ENCODE measurements around the gene NKAIN4.

The NKAIN4 gene

DNA sequence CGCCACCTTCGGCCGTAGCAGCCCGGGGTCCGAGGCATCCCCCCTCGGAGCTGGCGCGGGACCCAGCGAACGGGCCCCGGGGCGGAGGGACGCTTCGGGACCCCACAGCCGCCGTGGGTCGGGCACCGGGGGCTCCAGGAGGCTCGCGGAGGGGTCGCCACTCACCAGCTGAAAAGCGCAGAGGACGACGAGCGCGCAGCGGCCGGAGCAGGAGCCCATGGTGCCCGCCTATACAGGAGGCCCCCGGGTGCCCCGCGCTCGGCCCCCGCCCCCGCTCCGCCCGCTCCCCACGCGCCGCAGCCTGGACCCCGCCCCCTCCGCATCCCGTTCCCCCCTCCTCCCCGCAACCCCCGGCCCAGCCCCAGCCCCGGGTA lies at the start of gene NKAIN4:
Gene NKAIN4 (minus strand): TSS at position 232 of the 374 bp plus-strand sequence. CDS start 13 bp downstream, at position 219.
- no peak for DNase-seq

DNA sequence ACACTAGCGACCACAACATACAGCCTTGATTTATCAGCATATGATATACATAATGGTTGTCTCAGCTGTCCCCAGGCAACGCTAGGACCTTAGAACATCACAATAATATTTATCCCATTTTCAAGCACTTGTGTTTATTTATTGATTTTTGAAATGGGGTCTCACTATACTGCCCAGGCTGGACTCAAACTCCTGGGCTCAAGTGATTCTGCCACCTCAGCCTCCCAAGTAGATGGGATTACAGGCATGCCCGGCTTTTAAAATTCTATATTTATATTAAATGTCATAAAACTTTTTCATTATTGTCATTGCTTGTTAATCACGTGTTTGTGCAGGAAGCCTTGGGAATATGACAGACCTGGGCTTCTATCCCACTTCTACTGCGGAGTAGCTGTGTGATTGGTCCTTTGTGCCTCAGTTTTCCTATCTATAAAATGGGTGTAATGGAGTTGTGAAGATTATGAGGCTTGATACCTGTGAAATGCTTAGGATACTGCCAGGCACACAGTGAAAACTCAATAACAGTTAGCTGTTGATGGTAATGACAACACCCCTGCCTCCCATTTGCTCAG lies 48.9 kb upstream of the NKAIN4 start:
- DNase-seq = no peak

DNA sequence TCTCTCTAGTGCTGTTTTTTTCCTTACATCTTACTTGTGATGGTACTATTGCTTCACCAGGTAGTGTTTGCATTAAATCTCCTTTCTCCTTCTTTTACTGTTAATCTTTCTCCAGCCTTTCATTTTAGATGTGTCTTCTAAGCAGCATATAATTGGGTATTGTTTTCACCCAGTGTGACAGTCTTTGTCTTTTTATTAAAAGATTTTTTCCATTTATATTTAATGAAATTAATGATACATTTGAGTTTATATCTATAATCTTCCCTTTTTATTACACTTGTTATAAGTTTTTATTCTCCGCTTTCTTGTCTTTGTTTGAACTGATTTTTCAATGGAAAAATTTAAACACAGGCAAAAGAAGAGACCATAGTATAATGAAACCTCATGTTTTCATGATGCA lies 47.4 kb upstream of the NKAIN4 start:
- no peak for DNase-seq

DNA sequence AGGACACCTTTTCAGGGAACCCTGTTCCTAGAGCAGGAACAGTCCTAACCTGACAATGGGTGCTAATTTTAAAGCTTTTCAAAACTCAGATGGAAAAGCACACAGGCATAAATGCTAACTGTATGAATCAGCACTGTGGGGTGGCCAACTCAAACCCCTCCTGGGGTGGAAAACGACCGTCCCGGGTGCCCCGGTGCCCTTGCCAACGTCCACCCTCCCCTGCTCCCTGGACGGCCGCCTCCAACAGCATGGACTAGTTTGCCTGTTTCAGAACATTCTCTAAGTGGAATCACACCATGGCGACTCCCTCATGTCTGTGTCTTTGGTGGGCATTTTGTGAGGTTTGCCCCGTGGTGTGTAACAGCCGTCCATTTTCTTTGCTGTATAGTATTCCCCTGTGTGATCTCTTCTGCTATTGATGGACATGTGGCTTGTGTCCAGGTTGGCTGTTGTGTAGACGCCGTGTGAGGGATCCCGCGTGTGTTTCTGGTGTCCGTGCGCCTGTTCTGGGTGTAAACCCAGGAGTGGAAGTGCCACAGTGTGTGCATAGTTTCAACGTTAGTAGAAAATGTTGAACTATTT lies 44.6 kb upstream of the NKAIN4 start:
- DNase-seq = no peak

DNA sequence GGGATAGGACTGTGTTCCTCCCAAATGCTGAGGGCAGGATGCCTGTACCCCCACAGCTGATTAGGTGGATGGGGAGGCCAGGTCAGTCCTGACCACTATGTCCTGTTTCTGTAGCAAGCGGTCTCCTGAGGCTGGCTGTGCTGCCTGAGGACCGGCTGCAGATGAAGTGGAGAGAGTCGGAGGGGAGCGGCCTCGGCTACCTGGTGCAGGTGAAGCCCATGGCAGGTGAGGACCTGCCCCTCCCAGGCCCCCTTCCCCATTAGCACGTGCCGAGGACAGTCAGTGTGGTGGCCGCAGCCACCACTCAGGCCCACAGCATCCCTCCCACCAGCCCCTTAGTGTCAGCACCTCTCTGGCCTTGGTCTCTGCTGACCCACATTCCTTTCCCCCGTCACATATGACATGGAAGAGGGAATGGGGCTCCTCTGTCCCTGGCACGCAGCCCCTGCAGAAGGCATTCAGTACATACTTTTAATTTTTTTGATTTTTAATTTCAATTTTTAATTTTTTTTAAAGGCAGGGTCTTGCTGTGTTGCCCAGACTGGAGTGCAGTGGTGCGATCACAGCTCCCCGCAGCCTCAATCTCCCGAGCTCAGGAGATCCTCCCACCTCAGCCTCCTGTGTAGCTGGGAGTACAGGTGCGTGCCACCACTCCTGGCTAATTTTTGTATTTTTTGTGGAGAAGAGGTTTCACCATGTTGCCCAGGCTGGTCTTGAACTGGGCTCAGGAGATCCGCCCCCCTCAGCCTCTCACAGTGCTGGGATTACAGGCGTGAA lies 43.7 kb upstream of the NKAIN4 start:
- no peak for DNase-seq

DNA sequence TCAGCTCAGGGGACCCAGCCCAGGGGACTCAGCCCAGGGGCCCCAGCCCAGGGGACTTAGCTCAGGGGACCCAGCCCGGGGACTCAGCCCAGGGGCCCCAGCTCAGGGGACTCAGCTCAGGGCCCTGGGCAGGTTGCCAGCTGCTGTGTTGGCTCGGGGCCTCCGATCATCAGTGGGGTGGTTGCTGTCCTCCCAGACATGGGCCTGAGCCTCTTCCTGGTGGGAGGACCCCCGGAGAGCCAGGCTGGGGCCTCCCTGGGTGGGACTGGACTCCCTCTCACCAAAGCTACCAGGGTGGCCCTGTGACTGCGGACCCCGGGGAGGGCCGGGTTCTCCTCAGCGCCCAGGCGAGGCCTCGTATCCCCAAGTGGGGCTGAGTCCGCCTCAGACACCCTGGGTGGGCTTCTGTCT lies 43.1 kb upstream of the NKAIN4 start:
- no peak for DNase-seq

DNA sequence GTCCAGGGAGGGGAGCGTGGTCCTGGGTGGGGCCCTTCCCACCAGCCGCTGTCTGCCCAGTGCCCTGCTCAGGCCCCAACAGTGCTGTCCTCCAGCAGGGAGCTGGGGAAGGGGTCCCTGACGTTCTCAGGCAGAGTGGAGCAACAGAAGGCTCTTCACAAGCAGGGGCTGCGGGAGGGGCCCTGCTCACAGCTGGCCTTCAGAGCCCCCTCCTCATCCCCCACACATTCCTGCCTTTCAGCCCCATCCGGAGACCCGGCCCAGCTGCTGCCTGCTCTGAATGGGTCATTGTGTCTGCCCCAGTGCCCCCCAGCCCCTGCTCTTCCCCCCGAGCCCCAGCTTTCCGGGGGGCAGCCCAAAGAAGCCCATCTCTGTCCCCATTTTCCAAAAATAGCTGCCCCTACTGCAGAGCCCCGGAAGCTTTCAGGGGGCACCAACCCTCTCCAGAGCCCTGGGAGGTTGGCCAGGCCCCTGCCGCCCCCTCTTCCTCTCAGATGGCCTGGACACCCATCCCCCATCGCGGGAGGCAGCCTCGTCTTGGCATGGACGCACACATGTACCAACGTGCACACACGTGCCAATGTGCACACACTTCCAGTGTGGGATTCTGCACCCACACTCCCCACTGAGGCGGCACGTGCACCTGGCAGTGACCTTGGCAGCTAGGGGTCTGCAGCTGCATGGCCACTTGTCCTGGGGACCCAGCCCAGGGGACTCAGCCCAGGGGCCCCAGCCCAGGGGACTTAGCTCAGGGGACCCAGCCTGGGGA lies 42.5 kb upstream of the NKAIN4 start:
- no peak for DNase-seq

DNA sequence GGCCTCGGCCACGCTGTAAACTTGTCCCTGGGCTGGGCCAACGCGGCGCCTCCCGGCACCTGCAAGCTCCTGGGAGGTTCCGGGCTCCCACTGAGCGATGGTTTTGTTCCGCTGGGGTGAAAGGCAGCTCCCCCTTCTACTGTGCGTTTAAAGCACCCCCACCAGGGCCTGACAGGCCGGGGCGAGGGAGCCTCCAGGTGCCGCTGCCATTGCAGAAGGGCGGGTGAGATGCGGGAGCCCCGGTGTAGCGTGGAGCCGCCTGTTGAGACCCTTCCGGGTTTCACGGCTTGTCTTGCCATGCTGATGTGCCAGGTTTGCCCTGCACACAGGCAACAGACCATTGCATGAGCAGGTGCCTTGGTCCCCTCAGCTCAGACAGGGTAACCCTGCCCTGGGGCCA lies 41.6 kb upstream of the NKAIN4 start:
- DNase-seq = no peak

DNA sequence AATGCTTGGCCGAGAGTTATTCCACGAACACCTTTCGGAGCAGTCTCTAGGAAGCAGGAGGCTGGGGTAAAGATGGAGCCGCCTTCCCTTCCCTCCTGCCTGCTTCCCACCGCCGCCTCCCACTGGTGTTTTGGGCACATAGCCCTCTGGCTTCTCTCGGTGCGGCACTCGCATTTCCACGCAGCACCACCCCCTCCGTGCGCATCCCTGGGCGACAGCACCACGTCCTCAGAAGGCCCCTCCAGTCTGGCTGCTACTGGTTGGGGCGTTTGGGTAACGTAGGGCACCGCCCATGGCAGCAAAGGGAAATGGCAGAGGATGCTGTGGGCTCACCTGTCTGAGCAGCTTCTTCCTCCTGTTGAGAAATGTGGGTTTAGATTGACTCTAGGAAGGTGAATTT lies 41.2 kb upstream of the NKAIN4 start:
- no peak for DNase-seq

DNA sequence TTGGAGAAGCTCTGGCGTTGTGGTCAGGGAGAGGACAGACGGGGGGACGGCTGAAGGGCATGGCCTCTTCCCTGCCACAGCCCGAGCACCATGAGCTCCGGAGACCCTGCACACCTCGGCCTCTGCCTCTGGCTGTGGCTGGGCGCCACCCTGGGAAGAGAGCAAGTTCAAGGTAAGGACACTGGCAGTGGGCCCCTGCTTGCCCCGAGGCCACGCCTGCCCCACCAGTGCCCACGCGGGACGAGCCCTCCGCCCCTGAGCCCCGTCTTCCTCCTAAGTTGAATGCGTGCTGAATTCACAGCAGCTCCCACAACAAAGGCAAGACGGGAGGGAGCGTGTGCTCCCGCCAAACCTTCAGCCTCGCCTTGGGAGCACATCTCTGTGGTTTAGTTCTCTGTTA lies 40.8 kb upstream of the NKAIN4 start:
- DNase-seq = no peak

DNA sequence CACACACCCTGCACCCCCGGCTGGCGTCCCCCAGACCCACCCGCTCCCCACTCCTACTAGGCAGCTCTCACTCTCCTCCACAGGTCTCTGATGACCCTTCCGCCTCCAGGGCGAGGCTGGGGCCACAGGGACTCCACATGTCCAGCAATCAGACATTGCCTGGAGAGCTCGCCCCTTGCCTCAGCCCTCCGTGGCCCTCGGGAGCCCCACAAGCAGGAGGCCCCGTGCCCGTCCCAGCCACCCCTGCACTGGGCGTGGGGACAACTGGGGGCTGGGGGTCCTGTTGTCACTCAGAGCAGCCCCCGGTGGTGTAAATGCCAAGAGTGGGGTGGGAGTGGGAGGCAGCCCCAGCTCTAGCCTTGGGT lies 40.3 kb upstream of the NKAIN4 start:
- DNase-seq = no peak

DNA sequence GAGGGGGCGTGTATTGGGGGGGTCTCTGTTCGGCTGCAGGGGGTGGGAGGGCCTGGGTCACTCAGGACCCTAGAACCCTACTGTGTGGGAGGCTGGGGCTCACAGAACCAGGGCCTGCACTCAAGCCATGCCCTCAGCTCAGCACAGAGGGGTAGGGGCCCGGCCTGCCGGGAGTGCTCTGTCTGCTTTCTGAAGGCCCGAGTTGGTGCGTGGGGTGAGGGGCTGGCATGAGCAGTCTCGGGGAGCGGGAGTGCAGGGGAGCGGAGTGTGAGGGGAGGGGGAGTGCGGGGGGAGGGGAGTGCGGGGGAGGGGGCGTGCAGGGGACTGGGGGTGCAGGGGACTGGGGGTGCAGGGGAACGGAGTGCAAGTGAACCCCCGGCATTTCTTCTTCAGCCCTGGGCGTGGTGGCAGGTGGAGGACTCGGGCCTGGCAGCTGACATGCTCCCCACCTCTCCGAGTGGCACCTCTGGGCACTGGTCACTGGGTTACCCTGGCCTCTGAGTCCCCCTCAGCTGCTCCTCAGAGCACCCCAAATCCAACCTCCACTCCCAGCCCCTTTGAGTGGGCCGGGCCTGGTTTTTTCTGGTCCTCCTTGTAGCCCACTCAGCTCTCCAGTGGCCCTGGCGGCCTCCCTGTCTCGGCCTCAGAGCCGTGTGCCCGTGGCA lies 39.7 kb upstream of the NKAIN4 start:
- no peak for DNase-seq

DNA sequence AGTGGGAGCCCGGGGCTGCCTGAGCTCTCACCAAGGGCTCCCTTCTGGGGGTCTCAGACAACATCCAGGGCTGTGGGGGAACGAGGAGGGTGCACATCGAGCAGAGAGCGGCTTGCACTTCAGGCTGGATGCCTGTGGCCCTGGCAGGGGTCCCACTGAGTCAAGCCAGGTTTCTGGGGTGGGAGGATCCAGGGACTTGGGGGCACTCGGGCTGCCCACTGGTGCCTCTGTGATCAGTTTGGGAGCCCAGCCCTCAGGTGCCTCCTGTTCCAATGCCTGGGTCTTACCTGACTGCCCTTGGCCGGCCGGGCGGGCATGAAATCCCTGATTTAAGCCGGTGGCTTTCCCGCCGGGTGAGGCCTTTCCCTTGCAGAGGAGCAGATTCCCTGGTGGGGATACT lies 39.2 kb upstream of the NKAIN4 start:
- no peak for DNase-seq

DNA sequence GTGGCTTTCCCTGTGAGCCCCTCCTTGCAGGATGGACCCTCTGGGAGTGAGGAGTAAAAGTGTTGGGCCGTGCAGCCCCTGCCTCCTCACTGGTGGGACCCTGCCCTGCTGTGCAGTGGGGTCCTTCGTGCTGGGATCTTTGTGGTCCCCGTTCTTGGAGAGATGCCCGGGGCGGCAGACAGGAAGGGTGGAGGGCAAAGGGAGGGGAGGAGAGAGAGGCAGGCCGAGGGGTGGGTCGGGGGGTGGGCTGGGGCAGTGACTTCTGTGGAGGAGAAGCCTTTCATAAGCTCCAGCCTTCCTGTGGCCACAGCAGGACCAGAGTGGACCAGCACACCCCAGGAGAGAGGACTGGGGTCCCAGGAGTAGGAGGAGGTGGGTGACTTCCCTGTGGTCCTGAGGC lies 38.6 kb upstream of the NKAIN4 start, which contains the start of gene COL20A1:
Gene COL20A1 (plus strand): TSS at position 283 of the 400 bp plus-strand sequence. CDS start 1,922 bp downstream, outside the sequence.
- DNase-seq = no peak

DNA sequence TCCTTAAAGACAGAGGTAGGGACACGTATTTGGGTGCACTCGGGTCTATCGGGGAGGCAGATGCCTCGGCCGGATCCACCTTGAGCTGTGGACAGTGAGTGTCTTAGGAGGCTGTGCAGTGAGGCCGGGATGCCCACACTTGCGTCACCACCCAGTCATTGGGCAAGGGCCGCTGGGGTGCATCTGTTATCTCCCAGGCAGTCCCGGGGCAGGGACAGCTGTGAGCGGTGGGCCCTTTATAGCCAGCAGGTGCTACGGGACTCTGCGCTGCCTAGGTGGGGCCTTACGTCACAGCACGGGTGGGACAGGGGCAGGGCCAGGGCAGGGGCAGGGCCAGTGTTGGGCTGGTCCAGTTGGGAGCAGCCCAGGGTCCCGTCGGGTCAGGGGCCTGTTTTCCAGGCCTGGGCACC lies 38.0 kb upstream of the NKAIN4 start:
- DNase-seq = no peak

DNA sequence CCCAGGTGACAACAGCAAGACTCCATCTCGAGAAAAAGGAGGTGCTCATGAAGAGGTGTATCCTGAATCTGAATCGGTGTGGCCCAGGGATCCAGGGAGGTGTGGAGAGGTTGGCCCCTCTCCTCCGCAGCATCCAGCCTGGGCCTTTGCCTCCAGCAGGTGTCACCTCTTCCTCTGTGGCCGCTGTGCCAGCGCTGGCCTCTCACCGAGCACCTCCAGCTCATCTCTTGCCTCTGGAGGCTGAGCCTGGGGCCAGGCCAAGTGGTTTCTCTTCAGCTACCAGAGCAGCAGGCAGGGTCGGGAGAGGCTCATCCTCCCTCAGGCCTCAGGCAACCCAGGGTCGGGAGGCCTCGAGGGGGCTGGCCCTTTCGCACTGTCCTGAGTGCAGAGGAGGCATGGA lies 37.5 kb upstream of the NKAIN4 start:
- DNase-seq = no peak

DNA sequence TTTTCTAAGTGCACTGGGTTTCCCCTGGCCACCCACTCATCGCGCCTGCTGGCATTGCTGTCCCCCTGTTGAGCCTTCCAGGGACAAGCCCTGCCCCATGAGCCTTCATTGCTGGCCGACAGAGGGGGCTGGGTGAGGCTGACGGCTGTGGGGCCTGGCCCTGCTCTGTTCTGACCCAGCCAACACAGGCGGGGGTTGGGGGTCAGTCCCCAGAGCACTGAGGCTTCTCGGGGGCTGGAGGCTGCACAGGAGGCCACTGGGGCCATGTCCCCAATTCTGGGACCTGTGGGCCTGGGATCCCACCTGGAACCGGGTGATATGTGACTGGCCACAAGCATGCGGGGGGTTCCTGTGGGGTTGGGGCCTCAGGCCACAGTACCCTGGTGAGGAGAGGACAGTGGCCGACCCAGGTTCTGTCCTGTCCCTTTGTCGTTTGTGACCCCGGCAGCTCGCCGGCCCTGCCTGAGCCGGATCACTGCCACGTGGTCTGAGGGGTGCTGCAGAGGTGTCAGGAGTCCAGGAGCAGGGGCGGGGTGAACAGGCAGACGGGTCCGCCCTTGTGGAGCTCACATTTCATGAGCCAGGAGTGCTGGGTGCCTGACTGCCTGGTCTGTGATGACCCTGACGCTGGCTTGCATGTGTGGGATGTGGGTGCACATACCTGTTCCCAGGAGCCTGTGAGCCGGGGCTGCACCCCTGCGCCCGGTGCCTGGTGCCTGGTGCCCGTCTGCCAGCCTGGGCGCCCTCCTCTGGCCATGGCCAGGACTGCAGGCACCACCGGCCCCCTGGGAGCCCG lies 36.6 kb upstream of the NKAIN4 start:
- peak; percentile 79 for DNase-seq

DNA sequence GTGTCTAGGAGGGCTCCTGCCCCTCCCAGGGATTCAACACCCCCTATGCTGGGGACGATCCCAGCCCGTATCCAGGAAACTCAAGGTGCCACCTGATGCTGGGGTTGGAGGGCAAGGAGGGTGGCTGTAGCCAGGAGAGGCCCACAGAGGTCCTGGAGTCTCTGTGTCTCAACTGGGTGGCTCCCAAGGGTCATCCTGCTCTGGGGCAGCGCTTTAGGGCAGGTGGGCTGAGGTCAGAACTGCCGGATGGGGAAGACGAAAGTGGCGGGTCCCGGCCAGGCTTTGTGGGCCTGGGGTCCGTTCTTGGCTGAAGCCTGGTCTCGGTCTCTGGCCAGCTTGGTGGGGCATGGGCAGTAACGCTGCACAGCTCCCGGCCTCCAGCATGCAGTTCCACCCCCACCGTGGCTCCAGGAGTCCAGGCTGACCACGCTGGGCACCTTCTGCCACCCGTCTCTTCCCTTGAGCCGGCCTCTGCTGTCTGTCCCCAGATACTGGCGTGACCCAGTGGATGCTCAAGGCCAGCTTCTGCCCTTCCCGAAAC lies 35.9 kb upstream of the NKAIN4 start:
- DNase-seq = no peak

DNA sequence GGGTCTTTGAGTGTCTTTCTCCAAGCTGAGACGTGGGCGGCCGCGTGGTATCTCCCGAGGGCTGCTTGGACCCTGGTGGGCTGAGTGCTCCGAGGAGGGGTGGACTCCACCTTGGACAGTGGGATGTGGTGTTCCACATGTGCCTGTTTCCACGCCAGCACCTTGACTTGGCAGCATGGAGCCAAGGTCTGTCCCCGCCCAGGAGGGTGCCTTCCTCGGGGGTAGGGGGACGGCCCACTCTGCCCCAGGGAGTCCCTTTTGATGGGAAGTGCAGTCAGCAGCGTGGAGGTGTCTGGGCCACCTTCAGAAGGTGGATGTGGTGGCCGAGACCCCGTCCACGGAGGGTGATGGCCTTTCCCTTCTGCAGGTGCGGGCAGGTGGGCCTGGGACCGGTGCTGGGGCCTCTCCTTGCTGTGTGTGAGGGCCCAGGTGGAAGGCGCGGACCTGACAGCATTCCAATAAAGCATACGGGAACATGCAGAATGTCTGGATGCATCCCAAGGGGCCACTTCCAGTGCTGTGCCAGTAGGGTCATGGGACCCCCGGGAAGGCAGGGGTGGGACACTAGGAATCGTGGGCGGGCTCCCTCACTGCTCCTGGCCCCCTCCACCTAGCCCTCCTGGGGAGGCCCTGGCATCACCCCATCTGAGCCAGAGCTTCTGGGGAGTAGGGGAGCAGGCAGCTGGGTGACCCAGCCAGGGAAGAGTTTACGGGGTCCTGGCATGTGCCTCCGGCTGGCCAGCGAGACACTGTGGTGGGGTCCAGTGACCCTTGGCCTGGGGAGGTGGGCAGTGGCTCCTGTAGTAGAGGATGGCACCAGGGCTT lies 35.3 kb upstream of the NKAIN4 start:
- no peak for DNase-seq

DNA sequence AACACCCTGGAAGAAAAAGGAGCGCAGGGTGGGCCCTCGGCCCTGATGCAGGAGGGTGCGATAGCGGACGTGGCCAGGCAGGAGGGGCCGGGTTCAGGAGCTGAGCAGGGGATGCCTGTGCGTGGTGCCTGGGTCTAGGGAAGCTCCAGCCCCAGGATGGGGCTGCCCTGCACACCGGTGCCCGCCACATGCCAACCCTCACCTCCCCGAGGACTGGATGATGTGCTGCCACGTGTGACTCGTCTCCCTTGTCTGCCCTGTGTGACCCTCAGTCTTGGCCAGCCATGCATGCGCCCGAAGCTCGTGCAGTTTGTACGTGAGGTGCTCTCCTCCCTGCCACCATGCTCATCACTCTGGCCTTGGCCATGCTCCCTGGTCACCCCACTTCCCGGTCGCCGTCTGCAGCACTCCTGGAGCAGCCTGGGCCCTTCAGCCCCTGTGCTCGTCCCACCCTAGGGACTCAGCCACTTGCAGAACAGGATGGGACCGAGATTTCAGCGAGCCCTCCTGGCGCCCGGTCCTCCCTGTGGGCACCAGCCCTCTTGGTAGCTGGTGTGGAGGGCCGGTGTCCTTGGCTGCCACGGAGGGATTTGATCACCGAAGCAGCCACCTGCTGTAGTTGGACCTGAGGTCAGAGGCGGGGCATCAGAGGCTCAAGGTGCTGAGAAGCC lies 34.5 kb upstream of the NKAIN4 start:
- DNase-seq = no peak

Data from stimulated activated CD4-positive, alpha-beta T cell treated with anti-CD3 and anti-CD28 coated beads, Interleukin-15, amount 100 ng/mL, for 24 hours (primary cell).